HEK293T (cell line): ENCODE measurements around the gene C11orf58.

Experiments
- CTBP1 ChIP-seq: fragments of 450-650 bp; IDR thresholded peaks from 2 replicates; pipeline ENCODE4 v1.6.1; 2016; ENCODE audit warnings: borderline replicate concordance
- ELF4 ChIP-seq: fragments of 450-650 bp; IDR thresholded peaks from 2 replicates; pipeline ENCODE4 v1.6.1; 2017; ENCODE audit warnings: antibody characterized with exemption
- FOXA1 ChIP-seq: fragments of 450-650 bp; IDR thresholded peaks from 2 replicates; pipeline ENCODE4 v1.6.1; 2016; ENCODE audit warnings: mild to moderate bottlenecking
- L3MBTL2 ChIP-seq: fragments of 450-650 bp; conservative IDR thresholded peaks from 2 replicates; pipeline ENCODE4 v1.6.1; 2016; ENCODE audit warnings: mild to moderate bottlenecking
- LEF1 ChIP-seq: fragments of 450-650 bp; IDR thresholded peaks from 2 replicates; pipeline ENCODE4 v1.6.1; 2017; ENCODE audit warnings: mild to moderate bottlenecking, borderline replicate concordance
- NFRKB ChIP-seq: fragments of 450-650 bp; IDR thresholded peaks from 2 replicates; pipeline ENCODE4 v1.6.1; 2016; ENCODE audit warnings: mild to moderate bottlenecking, moderate library complexity
- SP1 ChIP-seq: fragments of 450-650 bp; IDR thresholded peaks from 2 replicates; pipeline ENCODE4 v1.6.1; 2017
- SUZ12 ChIP-seq: fragments of 450-650 bp; IDR thresholded peaks from 2 replicates; pipeline ENCODE4 v1.6.1; 2016; ENCODE audit warnings: mild to moderate bottlenecking
- TARDBP ChIP-seq: fragments of 450-650 bp; IDR thresholded peaks from 2 replicates; pipeline ENCODE4 v1.6.1; 2016
- ZNF384 ChIP-seq: fragments of 450-650 bp; IDR thresholded peaks from 2 replicates; pipeline ENCODE4 v1.6.1; 2016

GRCh38 chr11:16741473-16741872 is 3.0 kb downstream of the C11orf58 start:
- TF ChIP-seq NFRKB (no peak), SUZ12 (no peak), SP1 (no peak), TARDBP (no peak), CTBP1 (no peak), FOXA1 (no peak), ZNF384 (no peak), LEF1 (no peak), ELF4 (no peak), L3MBTL2 (no peak)
